Tibial artery (tissue), 4 donors: ENCODE data around the gene NRXN2.
A peak's percentile ranks its signal among the peaks of the same experiment; 100 is the strongest.

Experiments used
- DNase-seq, 2 donors: peaks; one replicate each; pipeline ENCODE4 v3.0.0-alpha.2; 2019
- H3K27ac ChIP-seq, 2 donors: fragments of 200-600 bp; sonication (generic) in 1 of 2; 1 replicate in 1 of 2; 2 replicates in 1 of 2; pipeline ENCODE4 v1.5.1; 2018 to 2019; ENCODE audit warnings: mild to moderate bottlenecking in 1 of 2
- H3K27me3 ChIP-seq, 2 donors: fragments of 200-600 bp; sonication (generic) in 1 of 2; one replicate each; pipeline versions ENCODE4 v1.5.1 to v1.6.0; 2016 to 2019
- H3K36me3 ChIP-seq, 3 donors: fragments of 200-600 bp; sonication (generic) in 2 of 3; one replicate each; pipeline ENCODE4 v1.5.1; 2016 to 2019; ENCODE audit warnings: mild to moderate bottlenecking in 2 of 3
- H3K4me1 ChIP-seq, 4 donors: fragments of 200-600 bp; sonication (generic) in 2 of 4; 1 replicate in 3 of 4; 2 replicates in 1 of 4; pipeline ENCODE4 v1.5.1; 2016 to 2019
- H3K4me3 ChIP-seq, 2 donors: fragments of 200-600 bp; sonication (generic) in 1 of 2; 1 replicate in 1 of 2; 2 replicates in 1 of 2; pipeline ENCODE4 v1.5.1; 2018 to 2019; ENCODE audit warnings: mild to moderate bottlenecking in 2 of 2
- H3K9me3 ChIP-seq, 3 donors: fragments of 200-600 bp; sonication (generic) in 1 of 3; one replicate each; pipeline ENCODE4 v1.5.1; 2016 to 2019
- intact Hi-C: fragments of 100-400 bp; cut with DNase I; formaldehyde crosslinking; loops from one replicate; pipeline ENCODE4 v1.15.0; 2023; ENCODE audit warnings: low total_unique reads
- TF ChIP-seq, protein P1 (sequence below), 2 experiments: fragments of 200-600 bp in 1 of 2; fragments of 450-650 bp in 1 of 2; IDR thresholded peaks; one replicate each; pipeline ENCODE4 v1.5.1; 2017 to 2019; ENCODE audit warnings: antibody characterized with exemption in 2 of 2, mild to moderate bottlenecking in 1 of 2, moderate library complexity in 1 of 2

The NRXN2 gene

DNA sequence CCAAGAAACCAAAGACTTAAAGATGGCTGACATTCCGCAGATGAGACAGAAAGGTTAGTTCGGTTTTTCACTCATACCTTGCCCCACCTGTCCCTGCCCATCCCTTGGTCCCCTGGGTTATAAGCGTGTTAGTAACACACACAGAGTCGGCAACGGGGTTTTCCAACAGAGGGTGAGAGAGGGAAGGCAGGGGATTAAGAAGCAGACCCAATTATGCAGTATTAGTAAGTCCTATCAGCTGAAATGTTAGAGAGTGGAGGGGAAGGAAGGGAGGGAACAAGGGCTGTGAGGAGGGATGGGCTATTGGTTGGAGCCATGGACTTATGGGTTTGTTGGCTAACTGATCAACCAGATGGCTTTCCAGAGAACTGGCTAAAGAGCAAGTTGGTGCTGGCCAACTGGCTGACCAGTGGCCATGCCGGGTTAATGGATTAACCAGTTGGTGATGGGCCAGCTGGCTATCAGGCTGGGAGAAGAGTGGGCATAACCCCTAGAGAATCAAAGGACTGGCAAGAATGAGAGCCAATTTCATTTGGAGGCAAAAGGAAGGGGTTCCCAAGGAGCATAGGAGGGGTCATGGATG lies 45.5 kb downstream of the NRXN2 start:
- no peak overlapping the region for H3K4me3 ChIP-seq
- TF ChIP-seq, protein P1, sequence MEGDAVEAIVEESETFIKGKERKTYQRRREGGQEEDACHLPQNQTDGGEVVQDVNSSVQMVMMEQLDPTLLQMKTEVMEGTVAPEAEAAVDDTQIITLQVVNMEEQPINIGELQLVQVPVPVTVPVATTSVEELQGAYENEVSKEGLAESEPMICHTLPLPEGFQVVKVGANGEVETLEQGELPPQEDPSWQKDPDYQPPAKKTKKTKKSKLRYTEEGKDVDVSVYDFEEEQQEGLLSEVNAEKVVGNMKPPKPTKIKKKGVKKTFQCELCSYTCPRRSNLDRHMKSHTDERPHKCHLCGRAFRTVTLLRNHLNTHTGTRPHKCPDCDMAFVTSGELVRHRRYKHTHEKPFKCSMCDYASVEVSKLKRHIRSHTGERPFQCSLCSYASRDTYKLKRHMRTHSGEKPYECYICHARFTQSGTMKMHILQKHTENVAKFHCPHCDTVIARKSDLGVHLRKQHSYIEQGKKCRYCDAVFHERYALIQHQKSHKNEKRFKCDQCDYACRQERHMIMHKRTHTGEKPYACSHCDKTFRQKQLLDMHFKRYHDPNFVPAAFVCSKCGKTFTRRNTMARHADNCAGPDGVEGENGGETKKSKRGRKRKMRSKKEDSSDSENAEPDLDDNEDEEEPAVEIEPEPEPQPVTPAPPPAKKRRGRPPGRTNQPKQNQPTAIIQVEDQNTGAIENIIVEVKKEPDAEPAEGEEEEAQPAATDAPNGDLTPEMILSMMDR (IDR thresholded peaks at IDR 0.05): no peak
- DNase-seq: no peak
- no peaks in the 10 kb centered on the region for H3K27me3 ChIP-seq
- intact Hi-C loops: no loop called here
- H3K27ac ChIP-seq: no peak overlapping the region
- no peaks in the 10 kb centered on the region for H3K9me3 ChIP-seq
- peaks cover 0 to 22% (median 14%) of the 10 kb centered on the region in 4 donors for H3K4me1 ChIP-seq
- no peaks in the 10 kb centered on the region for H3K36me3 ChIP-seq

DNA sequence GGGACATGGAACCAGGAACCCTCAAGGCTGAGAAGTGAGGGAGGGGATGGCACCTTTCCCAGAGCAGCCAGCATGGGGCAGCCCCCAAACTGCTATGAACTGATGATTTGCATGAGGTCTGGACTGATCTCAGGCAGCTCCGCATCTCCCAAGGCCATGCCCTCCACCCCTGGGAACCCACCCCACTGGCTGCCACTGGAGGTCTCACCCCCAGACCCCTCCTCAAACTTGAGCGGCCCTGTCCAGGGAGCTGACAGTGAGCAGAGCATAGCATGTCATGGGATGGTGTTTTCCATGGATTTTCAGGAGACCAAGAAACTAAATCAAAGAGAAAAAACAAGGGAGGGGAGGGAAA lies 46.8 kb downstream of the NRXN2 start:
- TF ChIP-seq, protein P1 (IDR thresholded peaks at IDR 0.05): no peak
- intact Hi-C loops: no loop called here
- Histone ChIP-seq H3K27me3 (no peaks in the 10 kb centered on the region), H3K27ac (peak overlapping the region in 1 of 2 donors; percentile 76), H3K9me3 (no peaks in the 10 kb centered on the region), H3K4me3 (no peak overlapping the region), H3K4me1 (peaks cover 0 to 22% (median 14%) of the 10 kb centered on the region in 4 donors), H3K36me3 (no peaks in the 10 kb centered on the region)
- DNase-seq: no peak

DNA sequence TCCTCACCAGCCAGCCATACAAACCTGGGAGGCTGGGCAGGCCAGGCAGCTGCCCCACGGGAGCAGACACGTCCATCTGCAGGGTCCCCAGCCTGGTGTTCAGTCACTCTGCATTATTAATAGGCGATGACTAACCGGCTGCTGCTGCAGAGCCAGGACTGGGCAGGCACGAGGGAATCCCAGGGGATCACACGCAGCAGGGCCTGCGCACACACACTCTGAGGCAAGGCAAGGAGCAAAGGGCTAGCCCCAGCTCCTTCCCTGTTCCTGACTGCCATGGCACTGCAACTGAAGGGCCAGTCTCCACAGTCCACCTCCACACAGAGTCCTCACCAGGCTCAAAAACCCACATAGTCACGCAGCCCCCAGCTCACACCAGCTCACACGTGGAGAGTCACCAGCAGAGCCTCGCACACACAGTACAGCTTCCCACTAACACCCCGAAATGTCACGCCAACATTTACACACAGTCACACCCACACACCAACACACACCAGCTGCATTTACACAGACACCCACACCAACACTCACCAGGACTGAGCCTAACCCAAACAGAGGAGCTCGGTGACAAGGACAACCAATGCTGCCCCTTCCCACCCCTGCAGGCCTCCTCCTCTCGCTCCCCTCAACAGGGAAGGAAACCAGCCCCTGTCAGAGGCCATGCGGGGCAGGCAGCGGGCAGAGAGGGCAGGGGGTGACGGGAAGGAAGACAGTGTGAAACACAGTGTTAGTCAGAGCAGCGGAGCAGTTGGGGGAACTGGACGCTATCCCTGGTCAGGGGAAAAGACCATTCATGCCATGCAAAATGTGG lies 47.3 kb downstream of the NRXN2 start:
- Histone ChIP-seq H3K9me3 (no peaks in the 10 kb centered on the region), H3K36me3 (no peaks in the 10 kb centered on the region), H3K27me3 (no peaks in the 10 kb centered on the region), H3K4me1 (peaks cover 0 to 22% (median 14%) of the 10 kb centered on the region in 4 donors), H3K4me3 (no peak overlapping the region), H3K27ac (peak overlapping the region; percentile 65 to 76)
- TF ChIP-seq, protein P1 (IDR thresholded peaks at IDR 0.05): no peak
- intact Hi-C loops: no loop called here
- peak; percentile 89 to 97 for DNase-seq

DNA sequence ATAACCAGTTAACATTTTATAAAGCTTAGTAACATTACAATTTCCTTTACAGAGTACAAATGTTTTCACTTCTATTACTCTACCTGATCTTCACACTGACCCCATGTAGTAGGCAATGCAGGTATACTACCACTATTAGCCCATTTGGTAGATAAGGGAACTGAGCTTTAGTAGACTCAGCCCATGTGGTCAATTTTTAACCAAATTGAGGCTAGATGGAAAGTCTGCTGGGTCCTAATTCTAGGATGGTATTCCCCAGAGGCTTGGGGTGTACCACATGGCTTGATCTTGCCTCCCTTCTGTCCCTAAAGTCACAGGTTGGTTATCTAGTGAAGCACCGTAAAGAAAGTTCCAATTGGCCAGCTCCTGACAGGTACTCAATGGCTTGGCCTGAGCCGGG lies 48.2 kb downstream of the NRXN2 start:
- peak overlapping the region; percentile 65 to 76 for H3K27ac ChIP-seq
- no peaks in the 10 kb centered on the region for H3K36me3 ChIP-seq
- H3K9me3 ChIP-seq: no peaks in the 10 kb centered on the region
- H3K27me3 ChIP-seq: no peaks in the 10 kb centered on the region
- no peak for DNase-seq
- no peak overlapping the region for H3K4me3 ChIP-seq
- TF ChIP-seq, protein P1 (IDR thresholded peaks at IDR 0.05): no peak
- intact Hi-C loops: no loop called here
- H3K4me1 ChIP-seq: peaks cover 0 to 22% (median 14%) of the 10 kb centered on the region in 4 donors

DNA sequence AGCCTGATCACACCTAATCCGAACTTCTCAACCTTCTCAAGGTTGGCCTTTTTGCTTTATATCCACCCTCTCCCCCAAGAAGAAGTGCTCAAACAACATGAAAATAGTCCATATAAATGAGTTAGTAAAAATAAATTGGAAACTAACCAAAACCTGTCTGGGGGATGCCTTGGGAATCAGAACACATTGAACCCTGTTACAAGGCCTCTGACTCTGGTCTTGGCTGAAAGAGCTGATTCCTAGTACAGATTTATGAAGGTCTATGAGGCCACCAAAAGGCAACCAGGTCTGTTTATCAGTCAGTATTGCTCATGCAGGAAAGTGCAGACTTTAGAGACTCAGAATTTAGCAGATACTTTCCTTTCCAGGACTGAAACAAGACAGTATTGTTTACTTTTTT lies 49.7 kb downstream of the NRXN2 start:
- DNase-seq: no peak
- TF ChIP-seq, protein P1 (IDR thresholded peaks at IDR 0.05): no peak
- intact Hi-C loops: no loop called here
- peaks cover 0 to 4% of the 10 kb centered on the region in 2 donors for H3K27me3 ChIP-seq
- peaks cover 0 to 22% (median 14%) of the 10 kb centered on the region in 4 donors for H3K4me1 ChIP-seq
- H3K27ac ChIP-seq: no peak overlapping the region
- H3K4me3 ChIP-seq: no peak overlapping the region
- no peaks in the 10 kb centered on the region for H3K36me3 ChIP-seq
- no peaks in the 10 kb centered on the region for H3K9me3 ChIP-seq
